ENCODE measurements around the gene STK17B.
"Not testable (repeated sequence)": the region's sequence is repeated elsewhere in the genome, so short reads cannot be mapped to it uniquely, and the experiment has no call there.

Gene STK17B

GRCh38 chr2:196112418-196113034, 58.9 kb downstream of the STK17B start:
- DNase-seq (ENCODE audit: low spot score), result no peak

DNA sequence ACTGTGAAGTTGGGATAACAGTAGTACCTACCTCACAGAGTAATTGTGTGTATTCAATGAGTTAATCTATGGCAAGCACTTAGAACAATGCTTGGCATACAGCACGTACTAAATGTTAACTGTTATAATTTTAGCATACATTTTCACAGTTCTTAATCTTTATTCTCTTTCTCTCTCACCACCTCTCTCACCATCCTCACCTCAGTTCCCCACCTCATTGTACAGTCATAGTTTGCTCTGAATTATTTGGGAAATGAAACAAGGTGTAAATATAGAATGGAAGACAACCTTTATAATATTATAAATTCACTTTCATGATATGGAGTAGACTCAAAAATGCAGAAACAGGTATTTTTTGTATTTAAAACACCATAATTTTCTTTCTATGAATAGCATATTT, 62.8 kb downstream of the STK17B start:
- DNase-seq (ENCODE audit: low spot score), result no peak

DNA sequence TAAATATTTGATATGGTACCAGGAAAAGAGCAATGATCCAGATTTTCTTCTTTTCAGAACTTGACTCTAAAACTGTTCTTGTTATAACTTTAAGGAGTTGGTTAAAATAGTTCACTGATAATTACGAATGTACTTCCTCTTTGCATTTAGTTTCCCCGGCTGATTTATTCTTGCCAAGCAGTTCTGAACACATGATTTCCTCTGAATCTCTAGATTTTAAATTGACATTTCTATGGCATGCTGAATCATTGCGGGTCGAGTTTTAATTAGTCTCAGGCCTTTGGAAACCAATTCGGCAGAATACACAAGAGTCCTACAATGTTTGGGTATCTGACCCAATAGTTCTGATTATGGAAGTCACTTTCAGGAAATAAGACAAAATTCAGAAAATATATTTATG, 65.4 kb downstream of the STK17B start:
- no peak for DNase-seq (ENCODE audit: low spot score)

DNA sequence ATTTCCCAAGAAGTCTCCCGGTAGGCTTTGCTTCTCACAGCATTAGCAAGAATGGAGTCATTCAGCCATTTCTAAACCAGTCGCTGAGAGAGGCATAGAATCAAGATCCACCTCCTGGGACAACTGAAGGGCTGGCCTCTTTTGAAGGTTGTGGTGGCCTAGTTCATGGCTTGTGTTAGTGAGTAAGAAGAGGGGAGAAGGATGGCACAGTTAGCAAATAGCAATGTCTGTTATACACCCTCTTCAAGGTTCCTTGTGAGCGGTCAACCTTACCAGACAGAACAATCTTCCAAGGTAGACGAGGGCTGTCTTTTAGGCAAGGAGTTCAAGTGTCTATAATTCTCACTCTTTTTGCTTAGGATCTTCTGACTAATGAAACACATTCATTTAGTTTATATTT, 67.3 kb downstream of the STK17B start:
- DNase-seq (ENCODE audit: low spot score), result no peak

DNA sequence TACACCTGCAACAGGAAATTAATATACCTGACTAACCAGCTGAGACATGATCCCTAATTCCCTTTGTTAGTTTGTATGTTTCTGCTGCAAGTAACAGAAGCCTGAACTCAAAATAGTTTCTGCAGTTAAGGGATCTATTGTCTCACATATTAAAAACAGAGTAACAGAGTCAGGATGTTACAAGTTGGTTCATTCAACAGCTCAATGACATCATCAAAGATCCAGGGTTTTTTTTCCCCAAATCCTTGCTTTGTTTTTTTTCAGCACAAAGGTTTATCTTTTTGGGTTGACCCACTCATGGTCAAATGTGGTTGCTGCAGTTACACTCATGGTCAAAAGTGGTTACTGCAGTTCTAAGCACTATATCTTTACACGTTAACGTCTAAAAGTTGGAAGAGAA, 67.8 kb downstream of the STK17B start:
- DNase-seq (ENCODE audit: low spot score), result no peak

DNA sequence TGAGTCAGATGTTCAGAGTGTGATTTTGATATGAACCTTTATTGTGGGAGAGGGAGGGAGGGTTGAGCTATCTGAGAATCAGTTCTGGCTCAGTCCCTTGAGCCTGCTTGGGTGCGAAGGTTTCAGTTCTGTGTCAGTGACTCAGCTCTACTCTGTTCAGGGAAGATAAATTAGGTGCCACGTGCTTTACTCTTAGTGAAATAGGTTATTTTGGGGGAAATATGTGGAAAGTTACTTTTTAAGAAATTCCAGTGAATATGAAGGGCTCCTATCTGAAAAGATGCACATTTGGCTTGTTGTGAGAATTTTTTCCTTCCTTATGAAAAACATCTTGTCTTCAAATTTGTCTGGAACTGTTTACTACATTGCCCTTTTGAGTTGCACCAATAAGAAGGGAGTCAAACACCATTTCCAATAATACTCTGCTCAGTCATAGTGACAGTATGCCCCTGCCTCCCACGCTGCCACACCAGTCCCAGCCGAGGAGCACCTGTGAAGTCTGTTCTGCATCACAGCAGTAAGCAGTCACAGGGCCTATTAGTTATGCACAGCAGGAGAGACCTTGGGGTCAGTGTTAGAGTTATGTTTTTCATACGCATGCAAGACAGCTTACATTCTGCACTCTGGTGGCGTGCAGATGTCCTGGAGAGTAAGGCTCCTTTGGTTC, 69.9 kb downstream of the STK17B start:
- DNase-seq (ENCODE audit: low spot score), result no peak

DNA sequence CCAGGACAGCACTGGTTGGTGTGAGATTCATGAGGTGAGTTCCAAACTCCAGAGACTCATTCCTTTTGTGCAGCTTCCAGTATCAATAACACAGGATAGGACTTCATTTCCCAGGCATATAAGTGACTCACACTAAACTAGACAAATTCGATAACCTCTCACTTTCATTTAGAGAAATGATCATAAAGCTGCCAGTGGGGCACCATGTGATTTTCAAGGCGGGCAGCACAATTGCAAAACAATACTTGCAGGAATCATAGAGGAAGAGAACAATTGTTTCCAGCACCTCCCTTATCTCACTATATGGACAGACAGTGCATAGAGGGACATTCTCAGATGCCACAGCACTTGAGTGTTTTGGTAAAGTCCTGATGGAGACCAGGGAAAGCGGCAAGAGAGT, 71.5 kb downstream of the STK17B start:
- no peak for DNase-seq (ENCODE audit: low spot score)

- DNase-seq (ENCODE audit: low spot score), result no peak
Observed at GRCh38 chr2:196097864-196098660, 73.3 kb downstream of the STK17B start.

DNA sequence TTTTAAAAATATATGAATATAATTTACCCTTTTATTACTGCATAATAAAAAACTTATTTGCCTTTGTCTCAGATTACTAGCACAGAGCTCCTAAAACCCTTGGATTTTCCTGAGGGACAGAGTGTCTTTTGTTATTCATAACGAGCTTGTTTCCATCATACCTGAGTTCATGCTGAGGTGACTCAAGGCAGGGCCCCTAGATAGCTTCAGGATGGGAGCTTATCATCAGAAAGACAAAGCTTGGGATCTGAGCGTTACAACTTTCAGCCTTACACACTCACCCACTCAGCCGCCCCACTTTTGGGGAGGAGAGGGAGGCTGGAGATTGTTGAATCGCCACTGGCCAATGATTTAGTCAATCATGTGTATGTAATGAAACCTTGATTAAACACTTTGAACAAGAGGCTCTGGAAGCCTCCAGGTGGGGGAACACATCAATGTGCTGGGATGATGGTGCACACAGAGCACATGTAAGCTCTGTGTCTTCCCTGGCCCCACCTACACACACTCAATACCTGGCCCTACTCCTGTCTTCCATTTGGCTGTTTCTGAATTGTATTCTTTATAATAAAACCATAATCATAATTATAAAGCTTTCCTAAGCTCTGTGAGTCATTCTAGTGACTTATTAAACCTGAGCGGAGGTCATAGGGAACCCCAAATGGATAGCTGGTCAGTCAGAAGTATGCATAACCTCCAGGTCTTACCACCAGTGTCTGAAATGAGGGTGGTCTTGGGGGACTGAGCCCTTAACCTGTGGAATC, 74.2 kb downstream of the STK17B start:
- DNase-seq (ENCODE audit: low spot score), result no peak

- DNase-seq (ENCODE audit: low spot score), result no peak
Observed at GRCh38 chr2:196096264-196096663, 75.1 kb downstream of the STK17B start.

DNA sequence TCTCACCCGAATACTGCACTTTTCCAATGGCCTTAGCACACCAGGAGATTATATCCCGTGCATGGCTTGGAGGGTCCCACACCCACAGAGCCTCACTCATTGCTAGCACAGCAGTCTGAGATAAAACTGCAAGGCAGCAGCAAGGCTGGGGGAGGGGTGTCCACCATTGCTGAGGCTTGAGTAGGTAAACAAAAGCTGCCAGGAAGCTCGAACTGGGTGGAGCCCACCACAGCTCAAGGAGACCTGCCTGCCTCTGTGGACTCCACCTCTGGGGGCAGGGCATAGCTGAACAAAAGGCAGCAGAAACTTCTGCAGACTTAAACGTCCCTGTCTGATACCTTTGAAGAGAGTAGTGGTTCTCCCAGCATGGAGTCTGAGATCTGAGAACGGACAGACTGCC, 81.9 kb downstream of the STK17B start:
- DNase-seq (ENCODE audit: low spot score), result not testable (repeated sequence)

DNA sequence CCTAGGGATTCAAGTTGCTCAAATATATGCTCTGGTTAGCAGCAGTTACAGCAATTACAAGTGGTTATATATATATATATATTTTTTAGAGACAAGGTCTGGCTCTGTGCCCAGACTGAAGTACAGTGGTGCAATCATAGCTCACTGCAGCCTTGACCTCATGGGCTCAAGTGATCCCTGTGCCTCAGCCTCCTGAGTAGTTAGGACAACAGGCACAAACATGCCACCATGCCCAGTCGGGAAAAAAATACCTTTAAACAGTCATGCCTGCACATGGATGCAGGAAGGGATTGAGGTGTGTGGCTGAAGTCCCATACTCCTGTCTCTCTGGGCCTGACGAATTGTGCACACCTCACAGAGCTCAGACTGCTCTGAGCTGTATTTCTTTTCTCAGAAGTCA, 83.2 kb downstream of the STK17B start:
- DNase-seq (ENCODE audit: low spot score), result no peak

DNA sequence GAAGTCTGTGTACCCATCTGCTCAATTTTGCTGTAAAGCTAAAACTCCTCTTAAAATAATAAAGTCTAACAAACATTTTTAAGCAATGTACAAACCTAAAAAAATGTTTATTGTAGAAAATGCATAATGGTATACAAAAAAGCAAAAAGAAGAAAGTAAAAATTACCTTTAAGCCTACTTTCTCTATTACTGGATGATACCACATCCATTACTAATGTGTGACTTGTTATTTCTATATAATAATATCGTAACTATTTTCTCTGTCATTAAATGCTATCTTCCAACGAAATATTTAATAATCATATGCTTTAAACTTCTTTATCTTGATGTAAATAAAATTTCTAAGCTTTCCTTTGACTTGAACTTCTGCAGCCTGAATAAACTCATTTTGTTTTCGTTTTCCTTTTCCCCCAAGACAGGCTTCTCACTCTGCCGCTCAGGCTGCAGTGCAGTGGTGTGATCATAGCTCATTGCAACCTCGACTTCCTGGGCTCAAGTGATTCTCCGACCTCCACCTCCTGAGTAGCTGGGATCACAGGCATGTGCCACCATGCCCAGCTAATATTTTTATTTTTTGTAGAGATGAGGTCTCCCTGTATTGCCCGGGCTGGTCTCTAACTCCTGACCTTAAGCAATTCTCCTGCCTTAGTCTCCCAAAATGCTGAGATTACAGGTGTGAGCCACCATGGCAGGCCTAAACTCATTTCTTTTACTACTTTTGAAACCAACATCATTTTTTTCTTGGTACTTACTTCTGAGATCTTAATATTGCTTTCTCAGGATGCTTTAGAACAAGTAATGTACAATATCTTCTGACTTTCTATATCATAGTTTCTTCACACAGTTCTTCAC, 84.6 kb downstream of the STK17B start:
- DNase-seq (ENCODE audit: low spot score), result no peak

GRCh38 chr2:196083601-196084000, 87.8 kb downstream of the STK17B start:
- DNase-seq (ENCODE audit: low spot score), result no peak
